ENCODE results near the gene NEB.

Gene NEB

DNA sequence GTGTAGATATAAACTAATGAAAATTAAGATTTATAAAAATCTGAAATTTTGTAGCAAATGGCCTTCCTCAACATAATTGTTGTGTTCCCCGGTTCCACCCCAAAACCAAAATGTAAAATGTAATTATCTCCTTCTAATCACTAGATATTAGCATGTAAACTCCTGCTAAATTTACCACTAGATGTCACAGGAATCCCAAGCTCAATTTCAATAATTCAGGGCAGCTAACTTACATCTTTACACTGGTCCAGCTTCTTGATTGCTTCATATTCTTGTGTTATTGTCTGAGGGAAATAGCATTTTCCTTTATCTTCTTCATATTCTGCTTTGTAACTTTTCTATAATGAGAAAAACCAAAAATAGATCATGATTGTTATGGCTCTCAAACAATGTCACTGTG is 42.6 kb downstream of the NEB start:
- no peak for DNase-seq (ENCODE audit: low spot score)

DNA sequence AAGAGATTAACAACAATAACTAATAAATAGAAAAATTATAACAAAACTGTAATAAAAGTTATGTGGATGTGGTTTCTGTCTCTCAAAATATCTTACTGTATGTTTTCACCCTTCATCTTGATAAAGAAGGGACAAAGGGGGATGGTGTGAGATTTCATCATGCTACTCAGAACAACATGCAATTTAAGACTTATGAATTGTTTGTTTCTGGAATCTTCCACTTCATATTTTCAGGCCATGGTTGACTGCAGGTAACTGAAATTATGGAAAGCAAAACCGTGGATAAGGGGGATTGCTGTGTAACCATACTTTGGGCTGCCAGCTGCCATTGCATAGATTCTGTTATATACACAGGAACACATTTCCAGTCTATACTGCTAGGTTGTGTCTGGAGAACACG is 45.6 kb downstream of the NEB start:
- no peak for DNase-seq (ENCODE audit: low spot score)

DNA sequence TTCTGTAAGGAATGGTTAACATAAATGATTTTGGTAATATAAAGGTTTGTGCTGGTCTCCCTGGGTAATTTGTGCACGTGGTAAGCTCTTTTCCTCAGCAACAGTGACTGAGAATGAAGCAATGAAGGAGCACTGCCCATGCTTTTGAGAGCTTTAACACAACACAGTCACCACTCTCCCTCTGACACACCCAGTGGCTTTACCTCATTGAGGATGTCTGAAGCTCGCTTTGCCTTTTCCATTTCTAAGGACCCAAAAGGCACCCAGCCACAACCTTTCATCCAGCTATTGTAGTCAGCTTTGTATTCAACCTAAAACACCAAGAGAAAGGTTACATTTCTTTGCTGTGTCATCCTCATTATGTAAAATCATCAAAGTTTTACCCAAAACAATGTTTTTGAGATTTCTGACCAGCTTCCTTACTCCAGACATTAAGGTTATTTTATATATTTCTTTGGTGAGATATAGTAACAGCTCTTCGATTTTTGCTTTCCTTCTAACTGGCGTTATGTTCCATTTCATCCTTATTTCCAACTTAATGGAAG is 51.7 kb downstream of the NEB start:
- no peak for DNase-seq (ENCODE audit: low spot score)

DNA sequence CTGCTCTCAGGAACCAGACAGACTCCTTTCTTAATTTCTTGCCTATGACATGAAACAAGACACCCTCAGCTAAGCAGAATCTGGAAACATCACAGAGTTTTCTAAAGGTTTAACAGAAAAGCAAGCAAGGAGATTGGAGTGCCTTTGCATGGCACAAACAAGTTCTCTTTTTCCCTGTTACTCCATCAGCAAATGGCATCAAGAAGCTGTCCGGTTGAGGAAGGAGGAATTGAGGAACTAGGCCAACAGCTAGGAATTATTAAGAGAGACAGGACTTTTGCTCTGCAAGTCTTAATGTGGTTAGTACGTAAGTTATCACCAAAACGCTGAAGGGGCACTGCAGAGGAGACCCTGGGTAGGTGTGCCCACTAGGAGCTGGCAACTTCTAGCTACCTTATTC is 53.2 kb downstream of the NEB start:
- DNase-seq (ENCODE audit: low spot score): no peak

DNA sequence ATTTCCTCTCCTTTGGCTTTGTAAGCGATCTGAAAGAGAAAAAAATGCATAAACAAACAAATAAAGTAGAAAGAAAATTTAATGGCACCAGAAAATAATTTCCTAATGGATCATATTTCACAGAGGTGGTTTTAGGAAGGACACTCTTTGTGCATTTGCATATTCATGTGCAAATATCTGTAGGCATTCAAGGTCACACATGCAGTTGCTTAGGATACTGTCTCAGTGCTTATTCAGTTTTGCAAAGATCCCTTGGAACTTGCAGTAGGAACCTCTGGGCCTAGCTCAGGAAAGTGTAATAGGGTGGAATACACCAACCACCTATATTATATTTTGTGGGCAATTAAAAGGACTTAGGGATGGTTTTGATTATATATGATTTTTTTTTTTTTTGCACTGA is 54.3 kb downstream of the NEB start:
- no peak for DNase-seq (ENCODE audit: low spot score)

DNA sequence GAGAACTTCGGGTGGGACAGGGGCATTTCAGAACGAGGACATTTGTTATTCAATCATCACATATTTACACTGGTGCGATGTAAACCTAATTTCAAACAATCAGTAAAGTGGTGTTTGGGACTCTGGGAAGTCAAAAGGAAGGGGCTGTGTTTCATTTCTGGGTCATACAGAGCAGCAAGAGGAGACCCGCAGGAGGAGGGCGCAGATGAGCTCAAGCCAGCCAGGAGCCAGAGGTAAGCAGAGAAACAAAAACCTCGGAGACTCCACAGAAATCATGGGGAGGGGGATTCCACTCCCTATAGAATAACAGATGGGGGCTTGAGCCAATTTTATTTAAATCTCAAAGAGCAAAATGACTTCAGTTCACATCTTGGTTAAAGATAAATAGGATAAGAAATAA is 55.4 kb downstream of the NEB start:
- no peak for DNase-seq (ENCODE audit: low spot score)

DNA sequence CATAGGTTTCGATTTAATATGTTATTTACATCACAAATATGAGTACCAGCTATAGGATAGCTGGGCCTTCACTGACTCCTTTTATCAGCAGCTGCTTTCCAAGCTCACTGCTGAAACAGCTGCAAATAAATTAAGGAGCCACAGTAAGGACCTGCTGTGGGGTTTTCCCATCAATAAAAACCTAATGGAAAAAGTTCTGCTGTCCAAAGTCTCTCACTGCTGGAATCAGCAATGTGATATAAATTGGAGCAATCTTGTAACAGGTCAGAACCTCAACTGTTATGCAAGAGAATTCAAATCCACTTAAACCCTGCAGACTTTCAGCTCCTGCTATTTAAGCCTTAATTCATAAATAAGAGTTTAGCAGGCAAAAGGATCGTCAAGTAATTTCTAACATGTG is 61.3 kb downstream of the NEB start:
- no peak for DNase-seq (ENCODE audit: low spot score)

DNA sequence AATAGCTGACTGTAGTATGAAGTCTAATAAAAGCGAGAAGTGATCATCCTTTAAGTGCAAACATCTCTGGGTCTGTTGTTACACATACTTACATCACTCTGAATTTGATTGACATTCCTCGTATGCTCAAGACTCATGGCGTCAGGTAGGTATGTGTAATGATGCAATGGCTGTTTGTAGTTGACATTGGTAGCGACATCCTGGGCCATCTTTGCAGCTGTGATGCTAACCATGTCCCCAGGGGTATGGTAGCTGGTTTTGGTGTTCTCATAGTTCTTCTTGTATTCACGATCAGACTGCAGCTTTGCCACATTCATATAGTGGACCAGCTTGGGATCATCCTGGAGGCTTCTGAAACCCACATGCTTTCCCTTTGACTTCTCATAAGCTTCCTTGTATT is 62.0 kb downstream of the NEB start:
- DNase-seq (ENCODE audit: low spot score): no peak

DNA sequence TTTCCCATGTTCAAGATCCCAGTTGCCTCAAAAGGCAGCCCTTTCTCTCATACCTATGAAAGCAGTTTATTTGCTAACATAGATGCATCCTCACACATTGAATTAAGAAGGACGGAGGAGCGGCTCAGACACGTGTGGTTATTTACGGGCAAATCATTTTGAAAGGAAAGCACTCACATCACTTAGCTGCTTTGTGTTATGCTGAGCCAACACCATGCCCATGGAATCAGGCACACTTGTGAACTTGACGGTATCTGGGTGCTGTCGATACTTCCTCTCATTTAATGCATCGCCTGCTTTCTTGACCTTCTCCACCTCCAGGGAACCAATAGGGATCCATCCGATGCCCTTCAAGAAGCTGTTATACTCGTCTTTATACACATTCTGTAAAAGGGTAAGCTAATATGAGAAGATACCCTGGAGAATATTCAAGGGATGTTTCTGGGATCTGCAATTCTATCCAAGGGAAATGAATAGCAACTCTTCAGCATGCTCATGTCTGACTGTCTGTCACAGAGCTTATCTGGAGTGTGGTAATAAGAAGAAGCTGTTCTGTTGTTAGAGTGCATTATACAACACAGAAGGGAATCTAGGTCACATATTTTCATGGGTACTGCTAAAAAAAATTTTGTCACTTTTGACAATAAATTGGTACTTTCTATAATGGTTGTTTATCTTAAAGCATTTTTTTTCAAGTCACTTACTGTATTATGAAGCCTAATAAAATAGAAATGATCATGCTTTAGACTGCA is 63.3 kb downstream of the NEB start:
- no peak for DNase-seq (ENCODE audit: low spot score)

DNA sequence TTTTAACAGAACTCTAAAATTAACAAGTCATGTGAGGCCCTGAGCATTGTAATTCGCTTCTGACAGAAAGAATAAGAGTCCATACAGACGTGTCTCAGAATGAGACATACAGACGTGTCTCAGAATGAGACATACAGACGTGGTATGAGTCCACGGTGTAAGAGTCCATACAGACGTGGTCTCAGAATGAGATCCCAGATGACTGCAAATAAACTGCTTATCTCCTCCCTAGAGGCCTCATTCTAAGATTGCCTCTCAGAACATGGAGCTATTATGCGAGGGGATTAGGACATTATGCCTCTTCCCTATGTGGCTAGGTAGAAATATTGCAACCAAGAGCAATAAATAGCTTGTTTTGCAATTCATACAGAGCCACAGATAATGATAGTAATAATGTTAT is 63.9 kb downstream of the NEB start:
- DNase-seq (ENCODE audit: low spot score): no peak

DNA sequence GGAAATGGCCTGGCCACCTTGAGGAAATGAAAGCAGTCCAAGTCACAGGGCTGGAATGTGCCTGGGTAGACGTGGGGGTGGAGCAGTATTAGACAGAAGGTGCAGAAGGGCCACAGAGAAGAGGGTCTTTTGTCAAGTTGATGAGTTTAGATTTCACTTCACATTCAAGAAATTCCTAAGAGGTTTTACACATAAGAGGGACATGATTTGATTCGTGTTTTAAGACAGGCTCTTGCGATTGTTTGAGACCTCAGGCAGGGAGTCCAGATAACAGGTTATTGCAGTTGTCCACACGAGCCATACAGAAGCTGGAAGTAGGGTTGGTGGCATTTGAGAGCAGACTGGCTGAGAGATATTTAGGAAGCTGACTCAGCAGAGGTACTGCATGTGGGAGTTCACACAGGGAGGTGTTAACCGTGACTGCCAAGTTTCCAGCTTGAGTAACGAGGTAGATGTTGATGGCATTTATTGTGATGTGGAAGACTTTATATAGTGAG is 64.6 kb downstream of the NEB start:
- DNase-seq (ENCODE audit: low spot score): no peak

DNA sequence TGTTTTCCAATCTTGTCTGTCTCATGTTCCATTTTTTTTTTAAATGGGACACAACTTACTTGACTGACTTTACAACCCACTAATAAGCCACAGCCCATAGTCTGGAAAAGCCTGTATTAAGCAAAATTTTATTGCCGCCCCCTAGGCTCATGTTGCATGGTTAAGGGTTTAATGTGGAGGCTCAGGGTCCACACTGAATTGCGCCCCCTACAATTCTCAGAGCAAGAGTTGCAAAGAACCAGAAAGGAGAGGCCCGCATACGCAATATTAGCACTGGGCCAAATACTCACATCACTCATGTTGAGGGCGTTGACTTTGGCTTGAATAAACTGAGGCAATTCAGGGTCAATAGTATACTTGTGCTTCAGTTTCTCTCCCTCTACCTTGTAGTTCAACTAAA is 65.5 kb downstream of the NEB start:
- peak; percentile 2 for DNase-seq (ENCODE audit: low spot score)

DNA sequence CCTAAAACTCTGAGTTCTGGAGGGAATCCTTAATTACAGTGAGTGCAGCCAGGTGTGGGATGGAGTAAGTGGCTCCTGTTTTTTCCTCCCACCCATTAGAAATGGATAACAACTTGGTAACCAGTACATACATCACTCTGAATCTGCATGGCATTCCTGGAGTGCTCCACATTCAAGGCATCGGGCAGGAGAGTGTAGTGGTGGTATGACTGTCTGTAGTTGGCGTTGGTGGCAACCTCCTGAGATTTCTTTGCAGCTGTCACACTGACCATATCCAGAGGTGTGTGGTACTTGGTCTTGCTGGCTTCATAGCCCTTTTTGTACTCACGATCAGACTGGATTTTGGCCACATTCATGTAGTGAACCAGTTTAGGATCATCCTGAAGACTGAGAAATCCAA is 68.3 kb downstream of the NEB start:
- DNase-seq (ENCODE audit: low spot score): no peak

DNA sequence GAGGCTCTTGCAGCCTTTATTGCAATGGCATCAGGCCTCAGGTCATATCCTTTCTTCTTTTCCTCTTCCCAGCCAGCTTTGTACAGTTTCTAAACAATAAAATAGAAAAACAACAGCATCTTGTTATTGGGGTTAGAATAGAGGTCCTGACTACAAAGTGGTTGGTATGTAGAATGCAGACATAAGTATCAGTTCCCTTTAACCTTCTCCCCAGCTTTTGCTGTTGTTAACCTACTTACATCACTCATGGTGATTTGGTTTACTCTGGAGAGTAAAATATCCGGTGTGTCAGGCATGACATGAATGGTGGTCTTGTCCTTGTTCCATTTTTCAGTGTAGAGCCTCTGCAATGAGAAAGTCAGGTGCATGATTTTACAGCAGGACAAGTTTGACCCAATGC is 69.8 kb downstream of the NEB start:
- DNase-seq (ENCODE audit: low spot score): no peak

DNA sequence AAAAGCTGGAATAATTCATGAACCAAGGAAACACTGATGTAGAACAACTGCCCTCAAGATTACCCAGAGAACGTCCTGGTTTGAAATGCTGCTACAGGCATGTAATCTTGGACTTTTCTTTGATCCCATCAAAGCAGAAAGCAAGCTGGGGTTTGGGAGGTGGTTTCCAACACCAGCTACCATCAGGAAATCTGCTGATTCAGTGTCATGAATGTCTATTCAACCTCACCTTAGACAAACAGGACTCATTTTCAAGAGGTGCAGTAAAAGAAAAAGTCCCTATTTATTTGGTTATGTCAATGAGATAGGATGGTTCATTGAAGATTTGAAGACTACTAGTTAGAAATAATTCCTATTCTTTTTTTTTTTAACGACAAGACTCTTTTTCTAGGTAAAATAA is 72.7 kb downstream of the NEB start:
- no peak for DNase-seq (ENCODE audit: low spot score)

DNA sequence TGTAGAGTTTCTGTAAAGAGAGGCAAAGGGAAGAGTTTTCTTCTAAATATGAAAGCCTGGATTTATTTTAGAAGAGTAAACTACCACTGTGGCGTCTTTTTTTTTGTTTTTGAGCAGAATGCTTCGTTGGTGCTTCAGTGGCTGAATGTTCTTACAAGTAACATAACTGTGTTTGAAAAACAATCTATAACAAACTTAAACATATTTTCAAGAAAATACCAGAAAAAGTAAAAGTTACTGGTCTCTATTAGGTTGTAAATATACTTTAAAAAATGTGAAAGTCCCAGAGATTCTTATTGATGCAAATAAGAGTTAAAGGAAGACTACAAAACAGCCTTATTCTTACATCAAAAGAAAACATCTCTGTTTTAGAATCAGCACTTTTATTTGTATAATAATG is 76.2 kb downstream of the NEB start:
- DNase-seq (ENCODE audit: low spot score): no peak

DNA sequence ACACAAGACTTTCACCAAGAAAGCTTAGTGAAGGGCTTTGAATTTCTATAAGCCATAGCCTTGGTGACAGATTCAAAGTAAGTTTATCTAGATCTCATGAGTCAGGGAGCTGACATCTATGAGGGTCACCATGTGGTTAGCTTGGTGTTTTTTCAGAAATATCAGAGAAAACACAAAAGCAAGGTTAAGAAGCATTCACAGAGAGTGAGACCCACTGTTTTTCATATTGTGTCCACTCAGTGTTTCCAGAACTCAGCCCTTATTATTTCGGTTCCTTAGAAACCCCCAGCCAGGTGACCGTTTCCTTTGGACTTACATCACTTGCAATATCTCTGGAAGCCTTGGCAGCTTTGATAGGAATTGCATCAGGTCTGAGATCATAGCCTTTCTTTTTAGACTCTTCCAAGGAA is 76.6 kb downstream of the NEB start:
- DNase-seq (ENCODE audit: low spot score): no peak

DNA sequence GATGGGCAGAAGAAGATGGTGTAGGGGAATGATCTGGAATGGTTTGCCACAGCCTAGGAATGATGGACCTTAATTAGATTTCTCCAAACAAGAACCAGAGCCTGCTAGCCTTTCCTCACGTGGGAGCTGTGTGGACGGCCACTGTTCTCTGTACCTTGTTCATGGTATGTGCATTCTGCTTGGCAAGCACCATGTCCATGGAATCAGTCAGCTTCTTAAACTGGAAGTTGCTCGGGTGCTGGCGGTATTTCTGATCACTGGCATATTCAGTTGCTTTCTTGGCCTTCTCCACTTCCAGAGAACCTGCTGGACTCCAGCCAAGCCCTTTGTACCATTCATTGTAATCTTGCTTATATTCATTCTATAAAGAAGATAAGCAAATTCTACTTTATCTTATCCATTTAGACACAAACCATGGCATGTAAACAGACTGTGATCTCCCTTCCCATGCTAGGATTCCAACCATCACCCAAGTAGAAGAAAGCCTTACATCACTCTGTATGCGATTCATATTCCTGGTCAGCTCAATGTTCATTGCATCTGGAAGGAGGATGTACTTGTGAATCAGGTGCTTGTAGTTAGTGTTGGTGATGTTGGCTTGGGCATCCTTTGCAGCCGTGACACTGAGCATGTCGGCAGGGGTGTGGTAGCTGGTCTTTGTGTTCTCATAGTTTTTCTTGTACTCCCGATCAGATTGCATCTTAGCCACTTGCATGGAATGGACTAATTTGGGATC is 78.4 kb downstream of the NEB start:
- no peak for DNase-seq (ENCODE audit: low spot score)

DNA sequence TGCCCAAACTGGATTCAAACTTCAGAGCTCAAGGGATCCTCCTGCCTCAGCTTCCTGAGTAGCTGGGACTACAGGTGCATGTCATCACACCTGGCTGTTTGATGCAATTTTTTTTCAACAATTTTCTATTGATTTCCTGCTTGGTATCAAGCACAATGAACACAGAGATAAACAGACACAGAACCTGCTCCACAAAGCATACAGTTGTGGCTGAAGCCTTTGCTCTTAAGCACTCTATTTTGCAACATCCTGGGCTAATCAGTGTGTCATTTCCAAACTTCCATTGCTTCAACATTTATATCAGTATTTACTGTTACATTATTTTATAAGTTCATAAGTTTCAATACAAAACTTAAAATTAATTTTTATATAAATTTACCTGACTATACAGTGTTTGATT is 79.4 kb downstream of the NEB start:
- no peak for DNase-seq (ENCODE audit: low spot score)

DNA sequence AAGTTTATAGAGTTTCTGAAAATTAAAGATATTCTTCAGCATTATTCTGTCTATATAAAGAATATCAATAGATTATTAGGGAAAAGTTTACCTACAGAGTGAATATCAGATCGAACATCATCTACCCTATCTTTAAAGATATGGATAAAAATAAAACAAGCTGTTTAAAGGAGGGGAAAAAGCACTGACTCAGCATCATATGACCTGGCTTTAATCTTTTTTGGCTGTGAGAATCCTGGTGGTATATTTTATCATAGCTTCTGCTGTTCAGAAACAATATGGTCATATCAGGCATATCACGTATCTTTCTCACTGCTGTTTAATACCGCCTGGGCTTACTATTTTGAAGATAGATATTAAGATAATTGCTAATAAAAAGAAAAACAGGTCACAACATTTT is 80.2 kb downstream of the NEB start:
- DNase-seq (ENCODE audit: low spot score): no peak

DNA sequence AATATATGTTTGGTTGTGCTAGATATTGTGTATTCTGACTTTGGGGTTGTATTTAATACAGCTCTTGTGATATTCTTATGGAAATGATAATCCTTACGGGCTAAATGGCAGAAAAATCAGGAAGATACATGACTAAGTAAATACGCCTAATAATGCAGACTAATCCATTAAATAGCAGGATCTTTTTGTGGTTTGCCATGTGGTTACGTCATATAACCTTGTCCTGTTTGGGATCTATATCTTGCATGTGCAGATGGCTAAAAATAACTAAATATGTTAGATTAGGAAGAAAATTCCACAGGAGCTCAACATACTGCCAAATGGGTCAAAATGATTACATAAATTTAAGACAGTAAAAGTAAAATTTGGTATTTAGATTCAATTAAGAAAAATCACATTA is 83.0 kb downstream of the NEB start:
- DNase-seq (ENCODE audit: low spot score): no peak

DNA sequence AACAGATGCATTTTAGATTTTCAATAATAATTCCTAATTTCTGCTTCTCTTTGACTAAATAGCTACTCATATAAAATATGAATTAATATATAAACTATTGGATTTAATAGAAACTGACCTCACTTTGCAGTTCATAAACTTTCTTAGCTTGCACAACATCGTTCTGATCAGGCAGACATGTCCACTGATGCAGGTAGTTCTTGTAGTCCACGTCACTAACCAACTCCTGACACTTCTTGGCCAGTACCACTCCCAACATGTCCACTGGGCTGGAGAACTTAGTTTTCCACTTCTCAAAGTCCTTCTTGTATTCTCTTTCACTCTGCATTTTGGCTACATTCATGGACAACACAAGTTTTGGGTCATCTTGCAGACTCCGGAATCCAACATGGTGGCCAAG is 83.8 kb downstream of the NEB start:
- DNase-seq (ENCODE audit: low spot score): no peak

DNA sequence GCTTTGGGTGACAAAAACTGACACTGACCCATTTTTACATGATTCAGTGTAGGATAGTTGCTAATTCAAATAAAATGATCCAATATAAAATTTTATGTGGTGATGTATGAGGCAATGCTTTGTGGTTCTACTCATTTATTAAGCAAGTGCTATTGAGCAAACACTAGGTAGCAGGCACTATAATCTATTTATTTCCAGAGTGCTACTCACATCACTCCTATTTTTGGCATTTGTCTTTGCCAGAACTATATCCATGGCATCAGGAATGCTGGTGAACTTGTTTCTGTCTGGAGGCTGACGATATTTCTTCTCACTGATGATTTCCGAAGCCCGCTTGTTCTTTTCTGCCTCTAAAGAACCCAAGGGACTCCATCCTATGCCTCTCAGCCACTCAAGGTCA is 84.3 kb downstream of the NEB start:
- no peak for DNase-seq (ENCODE audit: low spot score)

DNA sequence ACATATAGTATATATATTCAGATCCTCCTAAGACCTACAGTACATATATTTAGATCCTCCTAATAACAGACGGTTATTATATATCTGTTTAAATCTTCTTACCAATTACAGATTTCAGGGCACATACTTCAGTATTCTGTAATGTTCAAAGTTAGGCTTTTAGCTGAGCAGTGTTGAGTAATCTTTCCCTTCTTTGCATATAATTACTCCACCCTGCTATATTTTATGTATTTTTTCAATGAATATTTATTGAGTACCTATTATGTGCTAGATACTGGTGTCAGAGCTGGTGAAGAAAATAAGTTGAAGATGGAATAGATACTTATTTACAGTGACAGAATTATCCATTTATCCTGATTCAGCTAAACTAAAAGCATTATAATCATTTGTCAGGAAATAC is 84.9 kb downstream of the NEB start:
- no peak for DNase-seq (ENCODE audit: low spot score)
